Stimulated activated CD4-positive, alpha-beta T cell treated with anti-CD3 and anti-CD28 coated beads, Interleukin-12 subunit alpha, Interleukin-12 subunit beta, amount 100 ng/mL, for 24 hours (primary cell): ENCODE measurements around the gene KIAA1958.
A peak's percentile ranks its signal among the peaks of the same experiment; 100 is the strongest.
"Not testable (repeated sequence)": the region's sequence is repeated elsewhere in the genome, so short reads cannot be mapped to it uniquely, and the experiment has no call there.

Experiments used
- DNase-seq, 2 experiments: peaks; one replicate each; pipeline ENCODE4 v3.0.0-alpha.2; 2020; ENCODE audit warnings: low read depth in 2 of 2

Gene KIAA1958

DNA sequence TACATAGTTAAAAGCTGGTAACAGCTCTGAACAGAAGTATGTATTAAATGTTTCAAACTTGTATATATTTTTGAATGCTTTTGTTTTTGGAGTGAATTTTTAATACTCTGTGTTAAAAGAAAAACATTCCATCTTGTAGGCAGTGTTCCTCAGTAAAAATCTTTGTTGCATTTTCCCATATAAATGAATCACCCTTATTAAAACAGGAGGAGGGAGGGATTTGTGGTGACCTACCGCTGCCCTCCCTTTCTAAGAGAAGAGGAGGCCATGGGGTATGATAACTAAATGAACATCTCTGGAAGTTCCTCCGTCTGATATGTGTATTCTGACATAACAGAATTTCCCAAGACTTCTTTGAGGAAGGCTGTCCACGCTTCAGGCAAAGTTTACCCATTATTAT, 177.9 kb downstream of the KIAA1958 start:
- DNase-seq, result no peak

DNA sequence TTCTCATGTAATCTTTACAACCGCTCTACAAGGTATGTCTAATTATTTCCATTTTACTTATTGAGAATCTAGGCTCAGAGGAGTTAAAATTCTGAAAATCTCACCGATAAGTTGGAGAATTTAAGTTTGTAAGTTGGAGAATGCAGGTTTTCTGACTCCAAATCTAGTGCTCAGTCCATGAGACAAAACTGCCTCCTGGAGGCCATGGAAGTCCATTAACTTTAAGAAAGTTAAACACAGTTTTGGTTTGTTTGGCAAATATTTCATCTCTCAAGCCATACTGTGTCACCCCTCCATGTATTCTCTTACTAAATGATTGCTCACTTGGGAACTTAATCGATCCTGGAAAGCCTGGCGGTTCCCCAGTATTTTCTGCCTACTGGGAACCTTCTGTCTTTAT, 178.7 kb downstream of the KIAA1958 start:
- no peak for DNase-seq

DNA sequence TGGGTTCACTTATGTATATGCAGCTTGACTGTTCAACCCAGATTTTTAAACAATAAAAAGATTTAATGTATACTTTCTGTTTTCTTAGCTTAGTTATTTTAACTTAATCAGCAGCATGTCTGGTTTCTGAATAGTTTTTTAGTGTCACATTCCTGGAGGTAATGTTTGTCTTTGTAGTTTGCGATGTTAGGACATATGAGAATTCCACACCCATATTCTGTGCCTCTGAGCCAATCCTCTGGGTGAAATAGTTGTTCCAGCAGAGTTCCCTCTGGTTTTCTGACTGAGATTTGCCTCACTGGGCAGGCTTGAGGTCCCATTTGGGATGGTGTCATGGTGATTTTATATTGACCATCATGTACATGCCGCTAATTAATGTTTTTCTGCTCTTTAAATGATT, 182.7 kb downstream of the KIAA1958 start:
- DNase-seq, result no peak

DNA sequence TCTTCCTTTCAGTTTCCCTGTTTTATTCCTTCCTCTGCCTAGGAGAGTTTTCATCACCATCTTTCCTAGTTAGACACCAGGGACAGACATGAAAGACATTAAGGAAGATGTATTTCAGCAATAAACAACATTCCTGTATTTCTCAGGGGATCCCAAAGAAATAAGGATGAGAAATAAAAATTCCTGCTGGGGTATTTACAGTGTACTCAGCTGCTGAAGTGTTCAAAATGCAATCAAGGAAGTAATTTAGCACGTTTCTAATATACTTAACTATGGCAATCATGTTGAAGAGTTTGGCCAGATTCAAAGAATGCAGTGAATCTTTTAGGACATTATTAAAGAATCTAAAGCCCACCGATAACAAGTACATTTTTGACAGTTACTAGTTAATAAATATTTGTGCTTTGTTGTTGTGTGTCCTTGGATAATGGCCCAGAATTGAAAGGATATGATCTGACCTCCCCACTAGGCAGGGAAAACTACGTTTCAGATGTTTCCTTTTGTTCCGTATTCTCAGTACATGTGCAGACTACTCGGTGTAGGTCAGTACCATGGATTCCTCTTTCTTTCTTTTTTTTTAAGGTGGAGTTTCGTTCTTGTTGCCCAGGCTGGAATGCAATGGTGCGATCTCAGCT, 184.5 kb downstream of the KIAA1958 start:
- DNase-seq, result no peak

DNA sequence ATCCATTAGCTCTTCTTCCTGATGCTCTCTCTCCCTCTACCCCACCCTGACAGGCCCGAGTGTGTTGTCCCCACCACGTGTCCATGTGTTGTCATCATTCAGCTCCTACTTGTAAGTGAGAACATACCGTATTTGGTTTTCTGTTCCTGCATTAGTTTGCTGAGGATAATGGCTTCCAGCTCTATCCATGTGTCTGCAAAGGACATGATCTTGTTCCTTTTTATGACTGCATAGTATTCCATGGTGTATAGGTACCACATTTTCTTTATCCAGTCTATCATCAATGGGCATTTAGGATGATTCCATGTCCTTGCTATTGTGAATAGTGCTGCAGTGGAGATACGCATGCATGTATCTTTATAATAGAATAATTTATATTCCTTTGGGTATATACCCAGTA, 186.6 kb downstream of the KIAA1958 start:
- DNase-seq, result not testable (repeated sequence)

DNA sequence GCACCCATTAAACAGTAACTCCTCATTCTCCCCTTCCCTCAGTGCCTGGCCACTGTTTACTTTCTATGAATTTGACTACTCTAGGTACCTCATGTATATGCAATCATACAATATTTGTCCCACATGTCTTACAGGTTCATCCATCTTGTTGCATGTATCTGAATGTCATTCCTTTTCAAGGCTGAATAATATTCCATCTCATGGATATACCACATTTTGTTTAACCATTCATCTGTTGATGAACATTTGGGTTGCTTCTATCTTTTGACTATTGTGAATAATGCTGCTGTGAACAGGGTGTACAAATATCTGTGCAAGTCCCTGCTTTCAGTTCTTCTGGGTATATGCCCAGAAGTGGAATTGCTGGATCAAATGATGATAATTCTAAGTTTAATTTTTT, 190.4 kb downstream of the KIAA1958 start:
- no peak for DNase-seq

DNA sequence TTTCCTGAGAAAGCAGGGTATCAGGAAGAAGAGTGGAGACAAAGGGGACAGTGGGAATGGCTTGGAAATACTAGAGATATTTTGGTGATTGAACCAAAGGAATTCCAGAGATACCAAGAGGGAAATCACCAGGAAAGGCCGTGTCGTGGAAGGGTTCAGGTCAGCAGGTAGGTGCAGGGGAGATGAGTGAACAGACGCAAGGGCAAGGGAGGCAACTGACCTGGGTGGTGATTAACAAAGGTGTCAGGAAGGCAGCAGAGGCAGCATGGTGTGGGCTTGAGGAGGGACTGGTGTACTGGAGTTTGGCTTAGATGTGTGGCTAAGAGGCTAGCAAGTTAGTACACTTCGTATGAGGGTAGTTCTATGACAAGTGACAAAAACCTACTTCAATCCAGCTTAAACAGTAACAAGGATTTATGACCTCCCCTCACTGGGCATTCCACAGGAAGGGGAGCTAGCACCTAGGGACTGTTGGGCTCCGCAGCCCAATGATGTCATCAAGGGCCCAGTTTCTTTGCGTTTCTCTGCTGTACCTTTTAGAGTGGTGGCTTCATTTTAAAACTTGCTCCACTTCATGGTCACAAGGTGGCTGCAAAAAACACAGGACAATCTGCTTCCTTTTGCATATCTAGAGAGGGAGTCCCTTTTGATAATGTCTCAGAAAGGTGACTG, 194.2 kb downstream of the KIAA1958 start:
- no peak for DNase-seq

DNA sequence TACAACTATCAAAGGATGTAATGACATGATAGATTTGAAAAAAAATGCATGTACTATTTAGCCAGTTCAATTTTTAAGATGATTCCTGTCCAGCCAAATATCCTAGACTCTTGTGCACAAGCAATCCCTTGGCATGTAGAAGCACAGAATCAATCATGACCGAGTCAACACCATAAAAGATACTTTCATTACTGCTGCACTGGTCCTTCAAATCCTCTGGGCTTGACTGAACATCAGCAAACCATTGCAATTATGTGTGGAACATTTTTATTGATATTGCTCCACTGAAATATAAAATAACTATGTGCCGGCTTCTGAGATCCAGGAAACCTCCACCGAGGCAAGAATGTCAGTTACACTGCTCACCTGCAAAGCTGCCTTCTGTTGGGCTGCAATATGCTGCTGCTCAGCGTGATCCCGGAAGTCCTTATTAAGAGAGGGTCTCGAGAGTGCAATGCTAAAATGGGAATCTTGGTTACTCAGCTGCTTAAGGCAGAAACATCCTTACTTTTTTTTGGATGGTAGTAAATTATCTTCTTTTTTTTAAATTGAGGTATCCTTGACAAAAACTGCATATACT, 202.6 kb downstream of the KIAA1958 start:
- no peak for DNase-seq

DNA sequence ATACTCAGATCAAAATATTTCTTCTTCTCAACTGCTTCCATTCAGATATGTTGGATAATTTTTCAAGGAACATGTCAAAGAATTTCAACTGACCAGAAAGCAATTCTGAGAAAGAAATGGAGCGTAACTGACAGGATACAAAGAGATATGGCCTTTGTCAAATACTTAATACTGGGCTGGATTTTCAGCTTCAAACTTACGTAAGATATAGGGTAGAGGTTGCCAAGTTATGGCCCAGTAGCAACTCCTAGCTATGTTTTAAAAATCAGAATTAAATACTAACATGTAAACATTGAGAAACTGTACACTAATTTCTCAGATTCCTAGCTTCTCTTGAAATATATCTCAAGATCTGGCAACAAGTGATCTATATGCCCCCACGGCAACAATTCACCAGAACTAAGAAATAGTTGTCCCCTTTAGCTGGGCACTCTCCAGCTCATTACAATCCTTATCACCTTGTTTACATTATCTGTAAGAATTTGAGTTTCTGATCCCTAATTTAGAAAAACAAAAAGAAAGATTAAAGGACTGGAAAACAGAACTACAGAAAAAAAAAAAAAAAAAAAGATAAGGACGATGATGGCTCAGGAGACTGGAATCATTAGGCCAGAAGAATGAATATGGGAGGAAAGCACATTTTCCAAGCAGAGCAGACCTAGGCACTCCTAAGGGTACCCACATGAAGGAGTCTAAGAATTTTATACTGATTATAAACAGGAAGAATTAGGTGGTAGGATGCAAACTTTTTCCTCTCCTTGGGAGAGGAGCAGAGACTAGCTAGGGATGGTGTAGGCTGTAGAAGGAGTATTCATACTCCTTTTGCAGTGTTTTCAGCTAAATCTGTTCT, 208.3 kb downstream of the KIAA1958 start:
- DNase-seq, result no peak

DNA sequence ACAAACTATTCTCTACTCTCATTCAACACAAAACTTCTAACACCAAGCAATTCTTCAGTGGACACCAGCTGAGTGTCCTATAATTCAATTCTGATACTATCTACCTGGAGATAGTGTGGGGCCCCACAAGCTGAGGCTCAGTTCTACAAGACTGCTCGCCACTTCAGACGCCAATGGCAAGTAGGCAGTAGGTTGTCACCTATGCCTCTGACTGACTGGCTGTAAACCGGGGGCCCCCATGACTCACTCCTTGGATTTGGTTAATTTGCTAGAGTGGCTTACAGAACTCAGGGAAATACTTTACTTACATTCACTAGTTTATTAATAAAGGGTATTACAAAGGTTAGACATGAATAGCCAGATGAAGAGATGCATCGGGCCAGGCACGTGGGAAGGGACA, 209.8 kb downstream of the KIAA1958 start:
- no peak for DNase-seq

DNA sequence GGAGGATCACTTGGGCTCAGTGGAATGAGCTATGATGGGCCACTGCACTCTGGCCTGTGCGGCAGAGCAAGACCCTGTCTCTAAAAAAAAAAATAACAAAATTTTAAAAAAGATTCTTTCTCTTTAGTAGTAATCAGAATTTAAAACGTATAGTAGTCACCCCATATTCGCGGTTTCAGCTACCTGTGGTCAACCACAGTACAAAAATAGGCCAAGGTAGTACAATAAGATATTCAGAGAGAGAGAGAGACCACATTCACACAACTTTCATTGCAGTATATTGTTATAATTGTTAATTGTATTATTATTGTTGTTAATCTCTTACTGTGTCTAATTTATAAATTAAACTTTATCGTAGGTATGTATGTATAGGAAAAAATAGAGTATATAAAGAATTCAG, 212.6 kb downstream of the KIAA1958 start:
- DNase-seq, result no peak

DNA sequence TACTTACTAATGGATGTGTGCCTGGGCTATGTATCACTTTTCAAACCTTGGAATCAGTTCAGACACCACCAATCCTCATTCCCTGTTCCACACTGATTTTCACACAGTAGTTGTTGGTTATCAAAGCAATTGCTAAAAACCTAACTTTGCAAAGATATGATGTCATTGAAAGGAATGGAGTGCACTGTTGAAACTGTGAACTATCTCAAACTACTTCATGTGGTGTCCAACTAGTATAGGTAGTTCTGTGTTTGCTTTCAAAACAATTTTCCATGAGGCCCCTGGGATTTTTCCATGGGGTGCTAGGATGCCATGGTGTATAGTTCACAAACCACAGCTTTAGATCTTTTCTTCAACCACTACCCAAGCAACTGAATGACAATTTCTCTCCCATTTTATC, 213.5 kb downstream of the KIAA1958 start:
- DNase-seq, result no peak

DNA sequence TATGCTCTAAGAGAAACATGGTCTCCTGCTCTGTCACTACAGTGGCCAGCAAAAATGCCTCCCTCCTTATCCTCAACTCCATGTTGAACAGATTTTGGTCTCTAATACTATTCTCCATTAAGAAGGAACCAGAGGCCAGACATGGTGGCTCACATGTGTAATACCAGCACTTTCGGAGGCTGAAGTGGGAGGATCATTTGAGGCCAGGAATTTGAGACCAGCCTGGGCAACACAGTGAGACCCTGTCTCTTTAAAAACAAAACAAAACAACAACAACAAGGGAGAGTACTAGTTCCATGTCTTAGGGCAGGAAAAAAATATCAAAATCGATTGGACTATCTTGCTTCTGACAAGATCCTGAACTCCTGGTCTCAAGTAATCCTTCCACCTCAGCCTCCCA, 216.7 kb downstream of the KIAA1958 start:
- DNase-seq, result no peak

DNA sequence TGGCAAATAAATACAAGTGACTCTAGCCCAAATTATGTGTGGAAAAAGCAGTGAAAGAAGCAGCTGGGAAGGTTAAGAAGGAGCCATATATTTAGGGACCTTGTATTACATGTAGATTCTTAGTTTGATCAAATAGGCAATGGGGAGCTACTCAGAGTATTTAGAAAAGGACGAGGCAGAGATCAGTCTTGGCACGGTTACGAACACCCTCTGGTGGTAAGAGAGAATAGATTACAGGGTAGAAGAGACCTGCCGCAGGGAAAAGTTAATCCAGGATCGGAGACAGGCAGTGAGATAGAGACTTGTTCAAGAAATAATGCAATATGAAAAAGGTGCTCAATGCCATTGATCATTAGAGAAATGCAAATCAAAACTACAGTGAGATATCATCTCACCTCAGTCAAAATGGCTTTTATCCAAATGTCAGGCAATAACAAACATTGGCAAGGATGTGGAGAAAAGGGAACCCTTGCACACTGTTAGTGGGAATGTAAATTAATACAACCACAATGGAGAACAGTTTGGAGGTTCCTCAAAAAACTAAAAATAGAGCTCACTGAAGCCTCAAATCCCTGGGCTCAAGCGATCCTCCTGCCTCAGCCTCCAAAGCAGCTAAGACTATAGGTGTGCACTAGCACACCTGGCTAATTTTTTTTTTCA, 219.3 kb downstream of the KIAA1958 start:
- no peak for DNase-seq

DNA sequence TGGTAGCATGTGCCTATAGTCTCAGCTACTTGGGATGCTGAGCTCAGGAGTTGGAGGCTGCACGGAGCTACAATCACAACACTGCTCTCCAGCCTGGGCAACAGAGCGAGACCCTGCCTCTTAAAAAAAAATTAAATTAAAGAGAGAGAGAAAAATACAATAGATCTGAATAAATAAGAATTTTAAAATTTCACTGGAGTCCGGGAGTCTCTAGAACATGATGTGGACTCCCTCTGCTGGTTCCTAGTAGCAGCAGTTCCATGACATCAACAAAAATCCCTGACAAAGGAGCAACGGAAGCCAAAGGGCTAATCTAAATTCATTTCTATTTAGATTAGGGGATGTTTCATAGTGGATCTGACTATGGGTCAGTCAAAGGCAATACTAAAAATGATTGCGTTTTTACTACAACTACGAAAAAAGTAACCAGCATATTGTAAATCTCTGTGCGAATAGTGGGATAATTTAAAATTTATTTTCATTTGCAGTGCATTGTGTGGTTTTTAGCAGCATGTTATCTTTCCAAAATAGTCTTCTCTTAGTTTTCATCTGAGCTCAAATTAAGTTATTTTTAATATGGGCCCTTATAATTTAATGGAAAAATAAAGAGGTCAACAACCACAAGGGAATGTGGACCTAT, 224.5 kb downstream of the KIAA1958 start:
- no peak for DNase-seq

DNA sequence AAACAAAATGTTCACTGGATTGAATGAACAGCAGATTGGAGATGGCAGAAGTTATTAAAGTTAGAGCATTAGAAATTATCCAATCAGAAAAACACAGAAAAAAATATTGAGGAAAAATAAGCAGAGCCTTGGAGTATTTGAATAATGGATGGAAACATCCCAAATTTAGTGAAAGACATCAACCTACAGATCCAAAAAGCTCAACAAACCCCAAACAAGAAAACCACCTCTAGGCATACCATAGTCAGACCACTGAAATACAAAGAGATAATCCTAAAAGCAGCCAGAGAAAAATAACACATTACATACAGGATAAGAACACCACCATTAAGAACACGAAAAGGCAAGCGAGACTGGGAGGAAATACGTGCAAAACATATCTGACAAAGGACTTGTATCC, 226.1 kb downstream of the KIAA1958 start:
- DNase-seq, result no peak

DNA sequence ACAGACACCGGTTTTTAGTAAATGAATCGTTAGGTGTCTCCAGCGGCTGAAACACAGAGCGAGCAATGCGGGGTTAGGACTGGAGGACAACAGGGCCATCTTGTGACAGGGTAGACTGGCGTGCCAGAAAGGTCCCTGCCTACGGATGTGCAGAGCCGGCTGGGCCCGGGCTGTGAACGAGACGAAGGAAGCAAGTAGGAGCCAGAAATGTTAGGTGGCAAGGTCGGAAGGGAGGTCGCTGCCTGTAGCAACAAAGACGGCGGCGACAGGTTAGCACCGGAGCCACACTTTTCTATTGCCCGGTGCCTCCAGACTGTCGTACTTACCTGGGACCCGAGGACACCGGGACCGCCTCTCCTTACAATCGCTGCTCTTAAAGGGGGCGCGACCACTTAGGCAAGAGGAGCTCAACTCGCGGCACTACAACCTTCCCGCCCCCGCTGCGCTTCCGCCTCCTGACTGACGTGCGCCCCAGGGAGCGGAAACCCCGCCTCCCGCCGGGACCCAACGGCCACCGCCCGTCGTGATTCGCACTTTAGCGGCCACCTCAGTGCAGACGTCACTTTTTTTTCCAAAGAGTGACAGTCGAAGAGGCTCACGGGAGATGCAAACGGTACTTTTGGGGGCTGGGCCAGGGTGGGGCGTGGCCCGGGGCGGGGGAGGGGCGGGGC, 231.2 kb downstream of the KIAA1958 start, which contains the start of gene INIP:
INIP (minus strand) TSS at position 457 of the 671 bp plus-strand sequence. CDS start 1,632 bp downstream, outside the sequence.
- DNase-seq, result peak; percentile 94
